Neural cell (in vitro differentiated cells): ENCODE data around the gene PDE4D.

Experiments
- CTCF ChIP-seq: fragments of 450-650 bp; IDR thresholded peaks from 2 replicates; pipeline ENCODE4 v1.5.1; 2014; ENCODE audit warnings: antibody characterized with exemption, mild to moderate bottlenecking, moderate library complexity; ENCODE audit not compliant: poor library complexity, severe bottlenecking
- EP300 ChIP-seq: fragments of 450-650 bp; conservative IDR thresholded peaks from 2 replicates; pipeline ENCODE4 v1.6.1; 2014; ENCODE audit warnings: antibody characterized with exemption, mild to moderate bottlenecking, moderate library complexity; ENCODE audit not compliant: poor library complexity, severe bottlenecking
- EZH2 ChIP-seq: fragments of 200-600, 300-800 bp; shearing (Covaris generic), sonication (generic); IDR thresholded peaks from 2 replicates; pipeline ENCODE4 v1.6.1; 2014; ENCODE audit warnings: antibody characterized with exemption, low read length, borderline replicate concordance, mild to moderate bottlenecking; ENCODE audit not compliant: insufficient read depth, poor library complexity, severe bottlenecking
- MXI1 ChIP-seq: fragments of 450-650 bp; conservative IDR thresholded peaks from 2 replicates; pipeline ENCODE4 v1.6.1; 2014; ENCODE audit warnings: antibody characterized with exemption, mild to moderate bottlenecking; ENCODE audit not compliant: poor library complexity, severe bottlenecking
- POLR2AphosphoS5 ChIP-seq: IDR thresholded peaks from 2 replicates; pipeline ENCODE4 v1.6.1; 2012
- RAD21 ChIP-seq: fragments of 450-650 bp; conservative IDR thresholded peaks from 2 replicates; pipeline ENCODE4 v1.6.1; 2014; ENCODE audit warnings: antibody characterized with exemption, mild to moderate bottlenecking, moderate library complexity
- SMC3 ChIP-seq: fragments of 450-650 bp; conservative IDR thresholded peaks from 2 replicates; pipeline ENCODE4 v1.6.1; 2014; ENCODE audit warnings: antibody characterized with exemption, mild to moderate bottlenecking, moderate library complexity; ENCODE audit not compliant: poor library complexity
- TAF1 ChIP-seq: IDR thresholded peaks from 2 replicates; pipeline ENCODE4 v1.6.1; 2012; ENCODE audit warnings: low read depth
- TF ChIP-seq, protein P1 (sequence below): IDR thresholded peaks from 2 replicates; pipeline ENCODE4 v1.6.1; 2012; ENCODE audit warnings: borderline replicate concordance

DNA sequence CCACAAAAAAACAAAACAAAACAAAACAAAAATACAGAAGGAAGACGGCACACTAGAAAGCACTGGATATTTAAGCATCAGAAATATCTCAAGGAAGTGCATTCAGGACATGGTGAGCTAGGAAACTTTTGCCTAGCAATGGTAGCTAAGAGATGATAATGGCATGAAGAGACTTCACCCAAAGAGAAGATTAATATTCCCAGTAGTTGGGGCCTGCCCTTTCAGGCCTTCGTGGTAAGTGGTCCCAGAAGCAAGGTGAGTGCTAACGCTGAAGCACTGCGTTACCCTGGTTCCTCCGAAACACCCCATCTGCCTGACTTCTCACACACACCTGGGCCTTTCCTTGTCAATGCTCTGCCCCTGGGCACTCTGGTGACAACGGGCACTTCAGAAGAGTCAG is 725.5 kb downstream of the PDE4D start:
- no peak for TF ChIP-seq POLR2AphosphoS5
- no peak for TF ChIP-seq CTCF
- no peak for TF ChIP-seq EP300
- TF ChIP-seq MXI1: no peak
- TF ChIP-seq RAD21: no peak
- no peak for TF ChIP-seq EZH2
- TF ChIP-seq, protein P1, sequence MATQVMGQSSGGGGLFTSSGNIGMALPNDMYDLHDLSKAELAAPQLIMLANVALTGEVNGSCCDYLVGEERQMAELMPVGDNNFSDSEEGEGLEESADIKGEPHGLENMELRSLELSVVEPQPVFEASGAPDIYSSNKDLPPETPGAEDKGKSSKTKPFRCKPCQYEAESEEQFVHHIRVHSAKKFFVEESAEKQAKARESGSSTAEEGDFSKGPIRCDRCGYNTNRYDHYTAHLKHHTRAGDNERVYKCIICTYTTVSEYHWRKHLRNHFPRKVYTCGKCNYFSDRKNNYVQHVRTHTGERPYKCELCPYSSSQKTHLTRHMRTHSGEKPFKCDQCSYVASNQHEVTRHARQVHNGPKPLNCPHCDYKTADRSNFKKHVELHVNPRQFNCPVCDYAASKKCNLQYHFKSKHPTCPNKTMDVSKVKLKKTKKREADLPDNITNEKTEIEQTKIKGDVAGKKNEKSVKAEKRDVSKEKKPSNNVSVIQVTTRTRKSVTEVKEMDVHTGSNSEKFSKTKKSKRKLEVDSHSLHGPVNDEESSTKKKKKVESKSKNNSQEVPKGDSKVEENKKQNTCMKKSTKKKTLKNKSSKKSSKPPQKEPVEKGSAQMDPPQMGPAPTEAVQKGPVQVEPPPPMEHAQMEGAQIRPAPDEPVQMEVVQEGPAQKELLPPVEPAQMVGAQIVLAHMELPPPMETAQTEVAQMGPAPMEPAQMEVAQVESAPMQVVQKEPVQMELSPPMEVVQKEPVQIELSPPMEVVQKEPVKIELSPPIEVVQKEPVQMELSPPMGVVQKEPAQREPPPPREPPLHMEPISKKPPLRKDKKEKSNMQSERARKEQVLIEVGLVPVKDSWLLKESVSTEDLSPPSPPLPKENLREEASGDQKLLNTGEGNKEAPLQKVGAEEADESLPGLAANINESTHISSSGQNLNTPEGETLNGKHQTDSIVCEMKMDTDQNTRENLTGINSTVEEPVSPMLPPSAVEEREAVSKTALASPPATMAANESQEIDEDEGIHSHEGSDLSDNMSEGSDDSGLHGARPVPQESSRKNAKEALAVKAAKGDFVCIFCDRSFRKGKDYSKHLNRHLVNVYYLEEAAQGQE: no peak
- no peak for TF ChIP-seq SMC3
- no peak for TF ChIP-seq TAF1
